A549 (cell line): ENCODE results near the gene NAV2. TPM values are rescaled to one million over a fixed set of nuclear protein-coding genes. Genes with fewer than 3 reads are reported as not detected.
A peak's percentile ranks its signal among the peaks of the same experiment; 100 is the strongest.

ENCODE experiments used
- ATAC-seq, 2 experiments: fragments of 200-7000 bp in 1 of 2; fragments of >200 bp in 1 of 2; cut with Nextera tagmentation in 1 of 2; cut with Tn5 transposase in 1 of 2; 3 replicates each; pipeline versions ENCODE4 v1.8.0 to v1.9.1; 2018 to 2020; ENCODE audit warnings: mild to moderate bottlenecking in 1 of 2, moderate library complexity in 1 of 2
- CTCF ChIA-PET: fragments of 300-600 bp; sonication (Branson Sonifier 250); formaldehyde crosslinking; extraction: SDS; loops from one replicate; lab custom pipeline; 2021; ENCODE audit warnings: antibody characterized with exemption, inconsistent platforms; lab: Yijun Ruan, JAX
- POLR2A ChIA-PET: fragments of 350-600 bp; formaldehyde crosslinking; extraction: SDS; loops from one replicate; lab custom pipeline; 2021; ENCODE audit warnings: antibody characterized with exemption, inconsistent platforms; lab: Yijun Ruan, JAX
- DNase-seq, 2 experiments: peaks; one replicate each; pipeline versions ENCODE4 v3.0.0 to v3.0.0-alpha.2; 2011 to 2016; ENCODE audit warnings: low read depth in 1 of 2, low spot score in 1 of 2
- FAIRE-seq: peaks from 2 replicates; lab custom pipeline; 2011; peaks lifted over from hg19 to GRCh38; lab: Jason Lieb, UNC
- H3K27ac ChIP-seq, 2 experiments: fragments of >200 bp; sonication (Bioruptor Twin); formaldehyde crosslinking; 3 replicates each; pipeline ENCODE4 v1.5.1; 2016 to 2017
- H3K4me1 ChIP-seq: fragments of >200 bp; sonication (Bioruptor Twin); formaldehyde crosslinking; 3 replicates; pipeline ENCODE4 v1.6.1; 2016
- H3K4me2 ChIP-seq: fragments of >200 bp; sonication (Bioruptor Twin); formaldehyde crosslinking; 3 replicates; pipeline ENCODE4 v1.6.1; 2016
- H3K4me3 ChIP-seq: fragments of >200 bp; sonication (Bioruptor Twin); formaldehyde crosslinking; 3 replicates; pipeline ENCODE4 v1.5.1; 2016
- H3K9me3 ChIP-seq: fragments of >200 bp; sonication (Bioruptor Twin); formaldehyde crosslinking; 3 replicates; pipeline ENCODE4 v1.6.1; 2016
- ATOH8 ChIP-seq: fragments of 250-450 bp; sonication (Bioruptor Pico); IDR thresholded peaks from 2 replicates; pipeline ENCODE4 v1.5.0; 2020; ENCODE audit warnings: low read depth, mild to moderate bottlenecking, moderate library complexity
- CHD4 ChIP-seq: fragments of 200-600 bp; sonication (generic); IDR thresholded peaks from 2 replicates; pipeline ENCODE4 v1.6.1; 2016; ENCODE audit warnings: antibody characterized with exemption, mild to moderate bottlenecking, borderline replicate concordance
- EHF ChIP-seq: fragments of 250-450 bp; sonication (Bioruptor Pico); IDR thresholded peaks from 2 replicates; pipeline ENCODE4 v1.5.0; 2020; ENCODE audit warnings: mild to moderate bottlenecking
- EP300 ChIP-seq, 2 experiments: fragments of >200 bp; sonication (Bioruptor Twin); formaldehyde crosslinking; IDR thresholded peaks; 2 replicates in 1 of 2; 3 replicates in 1 of 2; pipeline ENCODE4 v1.6.1; 2016 to 2017
- FOSB ChIP-seq: fragments of 250-450 bp; sonication (Bioruptor Pico); IDR thresholded peaks from 2 replicates; pipeline ENCODE4 v1.5.0; 2020; ENCODE audit warnings: mild to moderate bottlenecking, moderate library complexity
- FOSL2 ChIP-seq, 2 experiments: fragments of 450-650 bp in 1 of 2; fragments of >200 bp in 1 of 2; sonication (Bioruptor Twin) in 1 of 2; formaldehyde crosslinking; IDR thresholded peaks; 2 replicates each; pipeline versions ENCODE4 v1.5.0 to v1.6.1; 2016 to 2020; ENCODE audit warnings: mild to moderate bottlenecking in 1 of 2, moderate library complexity in 1 of 2
- GATA3 ChIP-seq: IDR thresholded peaks from 2 replicates; pipeline ENCODE4 v1.6.1; 2012; ENCODE audit warnings: borderline replicate concordance
- HOXA7 ChIP-seq: fragments of 250-450 bp; sonication (Bioruptor Pico); IDR thresholded peaks from 2 replicates; pipeline ENCODE4 v1.5.0; 2020; ENCODE audit warnings: mild to moderate bottlenecking, moderate library complexity
- HOXB13 ChIP-seq: fragments of 250-450 bp; sonication (Bioruptor Pico); IDR thresholded peaks from 2 replicates; pipeline ENCODE4 v1.5.0; 2020; ENCODE audit warnings: low read depth, mild to moderate bottlenecking, moderate library complexity
- JUNB ChIP-seq: fragments of >200 bp; sonication (Bioruptor Twin); formaldehyde crosslinking; IDR thresholded peaks from 2 replicates; pipeline ENCODE4 v1.6.1; 2016
- KDM1A ChIP-seq: fragments of 200-600 bp; sonication (generic); IDR thresholded peaks from 2 replicates; pipeline ENCODE4 v1.6.1; 2016; ENCODE audit warnings: low read depth, mild to moderate bottlenecking
- KDM5A ChIP-seq: fragments of 200-600 bp; sonication (generic); IDR thresholded peaks from 2 replicates; pipeline ENCODE4 v1.6.1; 2016; ENCODE audit warnings: antibody characterized with exemption, mild to moderate bottlenecking
- MAFK ChIP-seq: fragments of 450-650 bp; IDR thresholded peaks from 2 replicates; pipeline ENCODE4 v1.6.1; 2014; ENCODE audit not compliant: partially characterized antibody
- RAD21 ChIP-seq, 2 experiments: fragments of >200 bp in 1 of 2; sonication (Bioruptor Twin) in 1 of 2; formaldehyde crosslinking in 1 of 2; IDR thresholded peaks in 1 of 2; conservative IDR thresholded peaks in 1 of 2; 2 replicates in 1 of 2; 3 replicates in 1 of 2; pipeline ENCODE4 v1.6.1; 2012 to 2018; ENCODE audit warnings: inconsistent platforms in 1 of 2
- RARB ChIP-seq: fragments of 250-450 bp; sonication (Bioruptor Pico); IDR thresholded peaks from 2 replicates; pipeline ENCODE4 v1.8.0; 2021; ENCODE audit warnings: mild to moderate bottlenecking, moderate library complexity
- RFX5 ChIP-seq: fragments of 450-650 bp; IDR thresholded peaks from 2 replicates; pipeline ENCODE4 v1.7.1; 2014; ENCODE audit warnings: antibody characterized with exemption, mild to moderate bottlenecking, moderate library complexity
- USF2 ChIP-seq: fragments of 450-650 bp; IDR thresholded peaks from 2 replicates; pipeline ENCODE4 v1.6.1; 2014; ENCODE audit warnings: antibody characterized with exemption
- ZFP36 ChIP-seq: fragments of 450-650 bp; IDR thresholded peaks from 2 replicates; pipeline ENCODE4 v1.6.1; 2014; ENCODE audit warnings: borderline replicate concordance; ENCODE audit not compliant: partially characterized antibody
- WGBS: methylation state at CpG from one replicate; pipeline ENCODE4 v1.1.6; 2017; ENCODE audit errors: missing lambda C conversion rate; 5-methylcytosine and 5-hydroxymethylcytosine counted together
- polyA plus RNA-seq, 4 experiments: library from polyadenylated mRNA; depleted of rRNA in 3 of 4; stranded (reverse); fragments of >200 nt; fragmentation: RNase III in 1 of 4; extraction: RNeasy Plus Mini Kit Qiagen cat#74134 plus additional on column Dnase treatment in 1 of 4; gene quantifications; 2 replicates in 3 of 4; 3 replicates in 1 of 4; pipeline ENCODE4 v1.2.3, GENCODE V29; 2011 to 2017
- TF ChIP-seq, protein P1 (sequence below): fragments of >200 bp; sonication (Bioruptor Twin); formaldehyde crosslinking; IDR thresholded peaks from 2 replicates; pipeline ENCODE4 v1.6.1; 2016

Gene NAV2
- polyA plus RNA-seq, 2 of the 4 experiments (the other 2 are of a cell fraction): 4.9 to 19.8 TPM

GRCh38 chr11:20120134-20120925 is 407.7 kb downstream of the NAV2 start:
- DNase-seq (no peak), FAIRE-seq (no peak), ATAC-seq (no peak)
- H3K4me1 ChIP-seq: no peaks in the 10 kb centered on the region
- no peak overlapping the region for H3K4me2 ChIP-seq
- no peak overlapping the region for H3K4me3 ChIP-seq
- no peaks in the 10 kb centered on the region for H3K9me3 ChIP-seq
- H3K27ac ChIP-seq: no peak overlapping the region
- TF ChIP-seq EHF (CRISPR knock-in tag): no peak
- no peak for TF ChIP-seq FOSB
- no peak for TF ChIP-seq JUNB
- TF ChIP-seq HOXB13 (CRISPR knock-in tag): no peak
- no peak for TF ChIP-seq RARB (CRISPR knock-in tag)
- TF ChIP-seq CHD4: no peak
- TF ChIP-seq GATA3: no peak
- TF ChIP-seq MAFK: no peak
- no peak for TF ChIP-seq KDM5A
- no peak for TF ChIP-seq KDM1A
- no peak for TF ChIP-seq RAD21 (conservative IDR thresholded peaks at IDR 0.05 in 1 of 2, IDR thresholded peaks at IDR 0.05 in 1 of 2)
- CTCF ChIA-PET: interaction anchor here (11.7 kb wide), 1 partner anchor 6 kb away, joined by 150 read pairs; no protein-coding TSS in a partner anchor
- POLR2A ChIA-PET: interaction anchor here (0.9 kb wide), 1 partner anchor 168 kb away, joined by 3 read pairs; no protein-coding TSS in a partner anchor
- WGBS: 80% methylated on average over 7 of the region's 7 CpGs

- 56% methylated on average over 3 of the region's 3 CpGs for WGBS
Observed at GRCh38 chr11:20122131-20122530, 409.5 kb downstream of the NAV2 start.

DNA sequence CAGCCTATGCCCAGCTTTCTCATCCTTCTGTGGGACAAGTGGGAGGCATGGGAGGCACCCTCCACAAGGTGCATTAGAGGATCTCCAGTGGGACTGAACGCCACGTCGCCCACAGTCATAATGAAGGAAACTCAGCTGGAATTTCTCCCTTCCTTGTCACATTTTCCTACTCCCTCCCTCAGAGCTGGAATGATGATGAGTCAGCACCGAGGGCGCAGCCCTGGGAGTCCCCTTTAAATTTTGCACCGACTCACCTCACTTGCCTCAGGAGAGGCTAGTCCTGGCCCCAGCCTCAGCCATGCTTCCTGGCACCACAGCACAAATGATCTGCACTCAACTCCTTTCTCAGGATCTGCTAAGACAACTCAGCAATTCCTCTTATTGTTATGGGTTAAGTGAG is 413.3 kb downstream of the NAV2 start:
- 0 out of 3 replicates have a peak overlapping the region, but pooled peaks have one; percentile 1 for H3K4me2 ChIP-seq
- ATAC-seq (peak; percentile 31 to 33; a peak in 3 of 6 replicates), FAIRE-seq (no peak), DNase-seq (peak; percentile 25 to 29)
- POLR2A ChIA-PET: interaction anchor here (1.4 kb wide), 1 partner anchor 172 kb away, joined by 3 read pairs; no protein-coding TSS in a partner anchor
- 57% methylated on average over 6 of the region's 6 CpGs for WGBS
- TF ChIP-seq EP300 (IDR thresholded peaks at IDR 0.05) (0 out of 5 replicates have a peak, but pooled peaks of 1 of the 2 experiments have one; percentile 15), RFX5 (no peak), FOSL2 (IDR thresholded peaks at IDR 0.05) (no peak), FOSL2 (CRISPR knock-in tag; IDR thresholded peaks at IDR 0.05) (peak; percentile 5; the same call in 1 of the 2 replicates), FOSB (no peak), ATOH8 (CRISPR knock-in tag) (no peak), ZFP36 (no peak), HOXA7 (CRISPR knock-in tag) (no peak), CHD4 (no peak), MAFK (peak; percentile 86)
- TF ChIP-seq, protein P1, sequence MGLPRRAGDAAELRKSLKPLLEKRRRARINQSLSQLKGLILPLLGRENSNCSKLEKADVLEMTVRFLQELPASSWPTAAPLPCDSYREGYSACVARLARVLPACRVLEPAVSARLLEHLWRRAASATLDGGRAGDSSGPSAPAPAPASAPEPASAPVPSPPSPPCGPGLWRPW: no peak
- peak overlapping the region; percentile 51 to 75; a peak in 5 of 6 replicates for H3K27ac ChIP-seq
- H3K4me3 ChIP-seq: no peak overlapping the region
- CTCF ChIA-PET: interaction anchor here (1.3 to 7.4 kb wide), 6 partner anchors 8 to 229 kb away, joined by 3 to 172 read pairs (median 6); no protein-coding TSS in a partner anchor
- H3K9me3 ChIP-seq: no peaks in the 10 kb centered on the region
- peaks cover 12% of the 10 kb centered on the region; the same call in 2 of the 3 replicates for H3K4me1 ChIP-seq

More at GRCh38 chr11:20122131-20122530, 409.5 kb downstream of the NAV2 start:
- Histone ChIP-seq H3K4me1 (peaks cover 8% of the 10 kb centered on the region; the same call in 2 of the 3 replicates), H3K4me2 (no peak overlapping the region), H3K4me3 (no peak overlapping the region), H3K9me3 (no peaks in the 10 kb centered on the region), H3K27ac (no peak overlapping the region)
- no peak for DNase-seq
- TF ChIP-seq USF2: no peak
- ChIA-PET CTCF (interaction anchor here (0.6 to 3.2 kb wide), 5 partner anchors 9 to 241 kb away, joined by 3 to 12 read pairs (median 4); partner anchors contain the start of gene HTATIP2), POLR2A (no interaction called here)
- no peak for FAIRE-seq
- ATAC-seq: no peak
